ENCODE results near the gene PDE11A. TPM values are rescaled to one million over a fixed set of nuclear protein-coding genes. Genes with fewer than 3 reads are reported as not detected.
A peak's percentile ranks its signal among the peaks of the same experiment; 100 is the strongest.

PDE11A gene
- total RNA-seq, 2 donors from 2014 or later, result 2.6 to 3.2 TPM

DNA sequence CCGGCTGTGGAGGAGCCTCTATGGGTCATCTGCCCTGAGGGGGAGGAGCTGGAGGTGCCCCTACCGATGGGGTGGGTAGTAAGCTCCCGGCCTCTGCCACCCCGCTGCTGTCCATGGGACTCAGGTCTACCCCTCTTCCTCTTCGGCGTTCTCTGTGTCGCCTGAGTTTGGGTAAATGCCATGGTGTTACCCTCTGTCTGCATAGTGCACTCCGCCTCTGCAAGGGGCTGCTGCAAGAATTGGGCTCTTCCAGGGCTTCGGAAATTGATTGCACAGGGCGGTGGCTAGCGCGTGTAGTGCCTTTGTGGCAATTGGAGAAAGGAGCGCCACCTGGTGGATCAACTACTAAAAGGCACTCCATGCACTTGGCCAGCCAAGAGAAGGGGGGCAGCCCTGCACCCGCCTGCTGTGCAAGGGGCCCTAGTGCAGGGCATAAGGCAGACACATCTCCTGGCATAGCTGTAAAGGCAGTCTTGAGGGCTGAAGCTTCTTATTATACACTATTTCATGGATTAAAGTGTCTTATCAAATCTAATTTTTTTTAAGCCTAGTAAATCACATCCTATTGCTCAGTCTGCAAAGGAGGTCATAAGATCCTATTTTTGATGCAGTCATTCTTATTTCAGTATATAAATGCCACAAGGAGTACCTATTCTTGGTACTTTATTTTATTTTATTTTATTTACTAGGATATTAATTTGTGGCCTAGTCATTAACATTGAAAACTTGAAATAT lies 308.9 kb downstream of the PDE11A start:
- DNase-seq, result peak; percentile 77
- no peaks in the 10 kb centered on the region for H3K4me1 ChIP-seq
- intact Hi-C loops (cut with DNase I), result no loop called here
- TF ChIP-seq, protein P1, sequence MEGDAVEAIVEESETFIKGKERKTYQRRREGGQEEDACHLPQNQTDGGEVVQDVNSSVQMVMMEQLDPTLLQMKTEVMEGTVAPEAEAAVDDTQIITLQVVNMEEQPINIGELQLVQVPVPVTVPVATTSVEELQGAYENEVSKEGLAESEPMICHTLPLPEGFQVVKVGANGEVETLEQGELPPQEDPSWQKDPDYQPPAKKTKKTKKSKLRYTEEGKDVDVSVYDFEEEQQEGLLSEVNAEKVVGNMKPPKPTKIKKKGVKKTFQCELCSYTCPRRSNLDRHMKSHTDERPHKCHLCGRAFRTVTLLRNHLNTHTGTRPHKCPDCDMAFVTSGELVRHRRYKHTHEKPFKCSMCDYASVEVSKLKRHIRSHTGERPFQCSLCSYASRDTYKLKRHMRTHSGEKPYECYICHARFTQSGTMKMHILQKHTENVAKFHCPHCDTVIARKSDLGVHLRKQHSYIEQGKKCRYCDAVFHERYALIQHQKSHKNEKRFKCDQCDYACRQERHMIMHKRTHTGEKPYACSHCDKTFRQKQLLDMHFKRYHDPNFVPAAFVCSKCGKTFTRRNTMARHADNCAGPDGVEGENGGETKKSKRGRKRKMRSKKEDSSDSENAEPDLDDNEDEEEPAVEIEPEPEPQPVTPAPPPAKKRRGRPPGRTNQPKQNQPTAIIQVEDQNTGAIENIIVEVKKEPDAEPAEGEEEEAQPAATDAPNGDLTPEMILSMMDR (IDR thresholded peaks at IDR 0.05), result peak; percentile 86
- no peak overlapping the region for H3K9ac ChIP-seq (ENCODE audit: low read depth in 2 of 2, low read length in 2 of 2)
- no peak overlapping the region for H3K4me3 ChIP-seq
- H3K27ac ChIP-seq, result no peak overlapping the region
- H3K27me3 ChIP-seq, result no peaks in the 10 kb centered on the region
- H3K9me3 ChIP-seq, result no peaks in the 10 kb centered on the region
- no peaks in the 10 kb centered on the region for H3K36me3 ChIP-seq

DNA sequence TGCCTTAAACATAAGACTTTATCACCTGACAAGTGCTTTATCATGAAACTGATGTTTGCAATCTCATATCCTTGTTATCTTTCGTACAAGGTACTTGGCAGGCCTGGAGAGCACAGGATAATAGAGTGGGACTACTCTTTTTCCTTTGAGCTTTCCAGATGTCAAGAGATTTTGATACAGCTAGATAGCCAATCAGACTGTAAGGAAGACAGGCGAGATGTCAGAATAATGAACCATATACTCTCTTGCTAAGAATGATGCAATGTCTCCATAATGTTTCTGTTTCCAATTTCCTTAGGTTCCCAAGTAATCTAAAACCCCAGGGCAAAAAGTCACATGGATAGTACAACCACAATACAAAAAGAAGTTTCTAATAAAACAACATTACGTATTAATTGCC lies 313.1 kb downstream of the PDE11A start:
- no peaks in the 10 kb centered on the region for H3K4me1 ChIP-seq
- TF ChIP-seq, protein P1 (IDR thresholded peaks at IDR 0.05), result no peak
- no peak overlapping the region for H3K4me3 ChIP-seq
- H3K9ac ChIP-seq (ENCODE audit: low read depth in 2 of 2, low read length in 2 of 2), result no peak overlapping the region
- H3K27ac ChIP-seq, result no peak overlapping the region
- DNase-seq, result no peak
- no peaks in the 10 kb centered on the region for H3K9me3 ChIP-seq
- H3K36me3 ChIP-seq, result no peaks in the 10 kb centered on the region
- no peaks in the 10 kb centered on the region for H3K27me3 ChIP-seq
- intact Hi-C loops (cut with DNase I), result no loop called here

DNA sequence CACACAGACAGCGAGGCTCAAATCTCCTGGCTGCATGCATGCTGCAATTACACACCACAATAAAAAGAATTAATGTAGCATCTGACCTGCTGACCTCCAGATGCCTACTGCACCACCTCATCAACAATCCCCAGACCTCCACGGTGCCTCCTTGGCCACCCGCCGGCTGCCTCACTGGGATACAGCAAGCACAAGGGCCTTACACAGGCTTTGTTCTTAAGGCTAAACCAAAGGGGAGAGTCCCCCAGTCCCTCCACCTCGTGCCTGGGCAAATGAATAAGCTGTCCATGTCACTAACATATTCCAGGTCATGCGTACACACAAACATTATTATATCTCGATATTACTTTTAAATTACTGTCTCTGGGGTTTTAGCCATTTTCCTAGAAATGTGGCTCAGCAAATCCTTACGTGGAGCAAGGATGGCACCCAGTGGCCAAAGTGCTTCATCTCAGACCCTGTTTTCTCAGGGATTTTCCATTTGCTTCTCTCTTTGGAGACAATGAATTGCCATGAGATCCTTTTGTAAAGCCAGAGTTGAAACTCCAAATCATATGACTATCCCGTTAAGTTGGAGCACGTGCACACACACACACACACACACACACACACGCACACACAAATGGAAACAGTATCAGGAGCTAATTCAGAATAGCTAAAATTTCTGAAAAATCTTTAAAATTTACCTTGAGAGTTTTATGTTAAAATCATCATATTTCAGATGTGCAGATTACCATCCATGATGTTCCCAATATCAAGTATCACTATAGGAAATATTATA lies 313.8 kb downstream of the PDE11A start:
- intact Hi-C loops (cut with DNase I), result no loop called here
- no peak for DNase-seq
- Histone ChIP-seq H3K9me3 (no peaks in the 10 kb centered on the region), H3K4me1 (no peaks in the 10 kb centered on the region), H3K27me3 (no peaks in the 10 kb centered on the region), H3K9ac (ENCODE audit: low read depth in 2 of 2, low read length in 2 of 2) (no peak overlapping the region), H3K36me3 (no peaks in the 10 kb centered on the region), H3K4me3 (no peak overlapping the region), H3K27ac (no peak overlapping the region)
- TF ChIP-seq, protein P1 (IDR thresholded peaks at IDR 0.05), result peak; percentile 12

DNA sequence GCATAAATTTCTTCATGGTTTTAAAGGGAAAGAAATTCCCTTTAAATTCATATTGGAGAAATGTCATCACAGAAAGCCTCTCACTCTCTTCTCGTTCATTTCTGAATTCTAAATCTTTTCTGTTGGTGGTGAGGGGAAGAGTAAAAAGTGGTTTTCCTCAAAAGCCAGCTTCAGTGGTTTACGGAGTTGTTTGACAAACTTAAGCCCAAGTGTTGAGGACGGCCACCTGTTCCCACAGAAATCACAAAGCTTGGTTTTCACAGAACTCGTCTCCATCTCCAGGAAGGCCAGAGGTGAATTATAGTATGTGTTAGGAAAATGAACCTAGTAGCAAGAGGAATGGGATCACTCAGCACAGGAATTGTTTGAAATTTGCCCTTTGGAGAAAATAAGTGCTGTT lies 316.2 kb downstream of the PDE11A start:
- no peak overlapping the region for H3K4me3 ChIP-seq
- no peaks in the 10 kb centered on the region for H3K36me3 ChIP-seq
- H3K9me3 ChIP-seq, result no peaks in the 10 kb centered on the region
- no peak overlapping the region for H3K27ac ChIP-seq
- H3K9ac ChIP-seq (ENCODE audit: low read depth in 2 of 2, low read length in 2 of 2), result no peak overlapping the region
- intact Hi-C loops (cut with DNase I), result no loop called here
- no peaks in the 10 kb centered on the region for H3K27me3 ChIP-seq
- H3K4me1 ChIP-seq, result no peaks in the 10 kb centered on the region
- DNase-seq, result no peak
- TF ChIP-seq, protein P1 (IDR thresholded peaks at IDR 0.05), result no peak

DNA sequence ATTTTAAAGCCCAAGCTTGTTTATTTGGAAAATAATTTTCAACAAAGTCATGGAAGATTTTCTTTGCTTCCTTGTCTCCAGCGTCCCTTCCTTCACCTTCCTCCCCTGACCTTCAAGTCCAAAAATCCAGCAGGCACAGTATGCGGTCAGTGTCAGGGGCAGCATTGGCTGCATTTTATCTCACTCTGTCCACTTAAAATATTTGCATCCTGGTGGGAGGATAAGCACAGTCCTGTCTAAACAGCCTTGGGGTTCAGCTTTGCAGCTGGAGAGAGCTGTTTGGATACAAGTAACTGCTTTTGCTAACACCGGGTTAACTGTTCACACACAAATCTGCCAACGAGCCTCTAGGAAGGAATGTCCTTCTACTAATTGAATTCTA lies 318.1 kb downstream of the PDE11A start:
- DNase-seq, result no peak
- H3K27ac ChIP-seq, result peak overlapping the region; percentile 7

More for the DNA sequence above, 318.1 kb downstream of the PDE11A start:
- H3K27me3 ChIP-seq, result no peaks in the 10 kb centered on the region
- no peaks in the 10 kb centered on the region for H3K4me1 ChIP-seq
- TF ChIP-seq, protein P1 (IDR thresholded peaks at IDR 0.05), result no peak
- H3K9ac ChIP-seq (ENCODE audit: low read depth in 2 of 2, low read length in 2 of 2), result no peak overlapping the region
- intact Hi-C loops (cut with DNase I), result no loop called here
- H3K9me3 ChIP-seq, result no peaks in the 10 kb centered on the region
- H3K4me3 ChIP-seq, result no peak overlapping the region
- no peaks in the 10 kb centered on the region for H3K36me3 ChIP-seq
